ENCODE measurements around the gene ZG16. TPM values are rescaled to one million over a fixed set of nuclear protein-coding genes. Genes with fewer than 3 reads are reported as not detected.
"Not testable (repeated sequence)": the region's sequence is repeated elsewhere in the genome, so short reads cannot be mapped to it uniquely, and the experiment has no call there.

ZG16 gene
- polyA plus RNA-seq, 1 donor from 2014 or later, result not detected

GRCh38 chr16:29737713-29738112, 40.3 kb upstream of the ZG16 start:
- no peaks in the 10 kb centered on the region for H4K20me1 ChIP-seq (ENCODE audit: insufficient read depth)
- H3K9ac ChIP-seq (ENCODE audit: low read length), result no peak overlapping the region
- H3K4me2 ChIP-seq (ENCODE audit: low read length), result no peak overlapping the region
- H3K4me3 ChIP-seq (ENCODE audit: low read length), result no peak overlapping the region
- no peak overlapping the region for H2AFZ ChIP-seq (ENCODE audit: low read depth, low read length)
- no peaks in the 10 kb centered on the region for H3K9me3 ChIP-seq (ENCODE audit: low read length)
- H3K9me2 ChIP-seq (ENCODE audit: insufficient read depth, low read length), result no peaks in the 10 kb centered on the region
- no peak overlapping the region for H3K27ac ChIP-seq (ENCODE audit: low read length)
- no peaks in the 10 kb centered on the region for H3K36me3 ChIP-seq (ENCODE audit: insufficient read depth, low read length)
- no peaks in the 10 kb centered on the region for H3F3A ChIP-seq (ENCODE audit: insufficient read depth, low read length, poor library complexity, severe bottlenecking)
- H3K79me2 ChIP-seq (replicated peaks; ENCODE audit: insufficient read depth, low read length), result no peaks in the 10 kb centered on the region
- H3K27me3 ChIP-seq (ENCODE audit: insufficient read depth, low read depth, low read length), result no peaks in the 10 kb centered on the region
- no peak for TF ChIP-seq REST (IDR thresholded peaks at IDR 0.05; ENCODE audit: borderline replicate concordance)
- TF ChIP-seq CTCF (IDR thresholded peaks at IDR 0.05; ENCODE audit: poor library complexity, severe bottlenecking), result no peak
- no peak for TF ChIP-seq MXI1 (conservative IDR thresholded peaks at IDR 0.05; ENCODE audit: poor library complexity, severe bottlenecking)
- no peak for TF ChIP-seq EZH2 (IDR thresholded peaks at IDR 0.05; ENCODE audit: borderline replicate concordance, insufficient read depth, low read length, poor library complexity, severe bottlenecking)
- no peak for TF ChIP-seq EP300 (conservative IDR thresholded peaks at IDR 0.05; ENCODE audit: poor library complexity, severe bottlenecking)

GRCh38 chr16:29738514-29738913, 39.5 kb upstream of the ZG16 start:
- Histone ChIP-seq H4K20me1 (ENCODE audit: insufficient read depth) (no peaks in the 10 kb centered on the region), H3K36me3 (ENCODE audit: insufficient read depth, low read length) (no peaks in the 10 kb centered on the region), H3K9me3 (ENCODE audit: low read length) (no peaks in the 10 kb centered on the region), H3K9me2 (ENCODE audit: insufficient read depth, low read length) (no peaks in the 10 kb centered on the region), H3K9ac (ENCODE audit: low read length) (no peak overlapping the region), H3K27me3 (ENCODE audit: insufficient read depth, low read depth, low read length) (no peaks in the 10 kb centered on the region), H3K79me2 (replicated peaks; ENCODE audit: insufficient read depth, low read length) (no peaks in the 10 kb centered on the region), H3K27ac (ENCODE audit: low read length) (no peak overlapping the region), H3K4me2 (ENCODE audit: low read length) (no peak overlapping the region), H3F3A (ENCODE audit: insufficient read depth, low read length, poor library complexity, severe bottlenecking) (no peaks in the 10 kb centered on the region), H3K4me3 (ENCODE audit: low read length) (no peak overlapping the region), H2AFZ (ENCODE audit: low read depth, low read length) (no peak overlapping the region)
- TF ChIP-seq MXI1 (conservative IDR thresholded peaks at IDR 0.05; ENCODE audit: poor library complexity, severe bottlenecking) (no peak), TAF1 (IDR thresholded peaks at IDR 0.05; ENCODE audit: low read depth) (no peak), EP300 (conservative IDR thresholded peaks at IDR 0.05; ENCODE audit: poor library complexity, severe bottlenecking) (no peak), POLR2AphosphoS5 (IDR thresholded peaks at IDR 0.05) (no peak), REST (IDR thresholded peaks at IDR 0.05; ENCODE audit: borderline replicate concordance) (no peak), CTCF (IDR thresholded peaks at IDR 0.05; ENCODE audit: poor library complexity, severe bottlenecking) (no peak), EZH2 (IDR thresholded peaks at IDR 0.05; ENCODE audit: borderline replicate concordance, insufficient read depth, low read length, poor library complexity, severe bottlenecking) (no peak), RAD21 (conservative IDR thresholded peaks at IDR 0.05) (no peak), SMC3 (conservative IDR thresholded peaks at IDR 0.05; ENCODE audit: poor library complexity) (no peak)

- H3K9ac ChIP-seq (ENCODE audit: low read length); H3K4me2 ChIP-seq (ENCODE audit: low read length); H3F3A ChIP-seq (ENCODE audit: insufficient read depth, low read length, poor library complexity, severe bottlenecking); H3K27me3 ChIP-seq (ENCODE audit: insufficient read depth, low read depth, low read length); H3K27ac ChIP-seq (ENCODE audit: low read length); H3K79me2 ChIP-seq (replicated peaks; ENCODE audit: insufficient read depth, low read length); H3K36me3 ChIP-seq (ENCODE audit: insufficient read depth, low read length); H3K9me2 ChIP-seq (ENCODE audit: insufficient read depth, low read length); H4K20me1 ChIP-seq (ENCODE audit: insufficient read depth); H2AFZ ChIP-seq (ENCODE audit: low read depth, low read length); H3K4me3 ChIP-seq (ENCODE audit: low read length); H3K9me3 ChIP-seq (ENCODE audit: low read length): not testable (repeated sequence)
Observed at GRCh38 chr16:29739927-29740629, 38.0 kb upstream of the ZG16 start.
